Fibroblast of lung (primary cell): ENCODE measurements around the gene APBB3. TPM values are rescaled to one million over a fixed set of nuclear protein-coding genes. Genes with fewer than 3 reads are reported as not detected.

Experiments
- DNase-seq, 2 donors: peaks; one replicate each; pipeline versions ENCODE4 v3.0.0 to v3.0.0-alpha.2; 2010; ENCODE audit warnings: low read depth in 2 of 2
- H2AFZ ChIP-seq: 2 replicates; pipeline ENCODE4 v1.5.1; 2012; ENCODE audit warnings: low read length, control low read depth, inconsistent platforms
- H3K27ac ChIP-seq: 2 replicates; pipeline ENCODE4 v1.5.1; 2011; ENCODE audit warnings: low read length, control low read depth; ENCODE audit not compliant: insufficient read depth
- H3K27me3 ChIP-seq: 2 replicates; pipeline ENCODE4 v1.5.1; 2011; ENCODE audit warnings: mild to moderate bottlenecking, low read length; ENCODE audit not compliant: control insufficient read depth, insufficient read depth
- H3K36me3 ChIP-seq: 2 replicates; pipeline ENCODE4 v1.5.1; 2011; ENCODE audit warnings: low read length; ENCODE audit not compliant: control insufficient read depth, insufficient read depth
- H3K4me1 ChIP-seq: 2 replicates; pipeline ENCODE4 v1.5.1; 2011; ENCODE audit warnings: low read length; ENCODE audit not compliant: control insufficient read depth, insufficient read depth; ENCODE audit errors: extremely low read depth
- H3K4me2 ChIP-seq: 2 replicates; pipeline ENCODE4 v1.5.1; 2011; ENCODE audit warnings: low read length, control low read depth; ENCODE audit not compliant: insufficient read depth; ENCODE audit errors: extremely low read depth
- H3K4me3 ChIP-seq, 4 experiments: fragments of 200-600 bp in 1 of 4; sonication (generic) in 1 of 4; replicated peaks in 1 of 4; 2 replicates each; pipeline ENCODE4 v1.5.1; 2011 to 2016; ENCODE audit warnings: low read length in 4 of 4, low read depth in 3 of 4, mild to moderate bottlenecking in 3 of 4, control low read depth in 2 of 4, inconsistent platforms in 1 of 4, mixed read lengths in 1 of 4; ENCODE audit not compliant: insufficient read depth in 1 of 4; ENCODE audit errors: control extremely low read depth in 1 of 4
- H3K79me2 ChIP-seq: 2 replicates; pipeline ENCODE4 v1.5.1; 2012; ENCODE audit warnings: mild to moderate bottlenecking, low read length, inconsistent platforms; ENCODE audit not compliant: control insufficient read depth, insufficient read depth
- H3K9ac ChIP-seq: 2 replicates; pipeline ENCODE4 v1.5.1; 2011; ENCODE audit warnings: mild to moderate bottlenecking, low read length, control low read depth; ENCODE audit not compliant: insufficient read depth
- H3K9me3 ChIP-seq: 2 replicates; pipeline ENCODE4 v1.5.1; 2012; ENCODE audit warnings: low read depth, low read length; ENCODE audit not compliant: control insufficient read depth, insufficient read depth
- H4K20me1 ChIP-seq: 2 replicates; pipeline ENCODE4 v1.5.1; 2011; ENCODE audit warnings: low read length; ENCODE audit not compliant: control insufficient read depth, insufficient read depth; ENCODE audit errors: extremely low read depth
- CTCF ChIP-seq, 2 donors: IDR thresholded peaks in 1 of 2; conservative IDR thresholded peaks in 1 of 2; 1 replicate in 1 of 2; 2 replicates in 1 of 2; pipeline ENCODE4 v1.5.1; 2011 to 2012; ENCODE audit warnings: low read length in 2 of 2, control low read depth in 1 of 2, inconsistent platforms in 1 of 2, low read depth in 1 of 2, mild to moderate bottlenecking in 1 of 2
- EZH2 ChIP-seq: IDR thresholded peaks from 2 replicates; pipeline ENCODE4 v1.5.1; 2012; ENCODE audit warnings: low read length, control low read depth, mild to moderate bottlenecking; ENCODE audit errors: missing control alignments
- polyA plus RNA-seq, 2 donors: library from polyadenylated mRNA; depleted of rRNA in 1 of 2; stranded (reverse) in 1 of 2; unstranded in 1 of 2; fragments of >200 nt; gene quantifications; 2 replicates each; pipeline ENCODE4 v1.2.1, GENCODE V29; 2011 to 2012; ENCODE audit warnings: missing spikeins in 1 of 2
- total RNA-seq: library from RNA; depleted of rRNA; stranded (reverse); fragments of >200 nt; gene quantifications from 2 replicates; pipeline ENCODE4 v1.2.1, GENCODE V29; 2014

Gene APBB3
- total and polyA plus RNA-seq, 2 donors (not counting 1 experiment from before 2014, with no cell fraction given) = 11.7 to 19.8 TPM

GRCh38 chr5:140608722-140609121 lies 44.3 kb upstream of the APBB3 start:
- Histone ChIP-seq H3K9ac (no peak overlapping the region), H3K36me3 (no peaks in the 10 kb centered on the region), H3K9me3 (no peaks in the 10 kb centered on the region), H3K27ac (no peak overlapping the region), H2AFZ (no peak overlapping the region), H3K4me3 (no peak overlapping the region), H3K4me2 (no peak overlapping the region), H3K27me3 (no peaks in the 10 kb centered on the region), H3K79me2 (no peaks in the 10 kb centered on the region), H3K4me1 (no peaks in the 10 kb centered on the region), H4K20me1 (no peaks in the 10 kb centered on the region)
- no peak for DNase-seq
- TF ChIP-seq EZH2 = no peak
- no peak for TF ChIP-seq CTCF (conservative IDR thresholded peaks at IDR 0.05 in 1 of 2, IDR thresholded peaks at IDR 0.05 in 1 of 2; ENCODE audit: low read depth in 1 of 2, low read length in 2 of 2)

DNA sequence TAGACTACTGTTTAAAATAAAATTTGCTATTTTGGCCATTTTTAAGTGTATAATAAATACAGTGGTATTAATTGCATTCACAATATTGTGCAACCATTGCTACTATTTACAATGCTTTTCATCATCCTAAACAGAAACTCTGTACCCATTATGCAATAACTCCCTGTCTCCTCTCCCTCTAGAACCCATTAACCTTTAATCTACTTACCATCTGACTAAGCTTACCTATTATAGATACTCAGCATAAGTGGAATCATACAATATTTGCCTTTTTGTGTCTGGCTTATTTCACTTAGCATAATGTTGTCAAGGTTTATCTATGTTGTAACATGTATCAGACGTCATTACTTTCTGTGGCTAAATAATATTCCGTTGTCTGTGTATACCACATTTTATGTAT lies 42.6 kb upstream of the APBB3 start:
- Histone ChIP-seq H3K27me3 (no peaks in the 10 kb centered on the region), H4K20me1 (no peaks in the 10 kb centered on the region), H3K4me2 (no peak overlapping the region), H3K79me2 (no peaks in the 10 kb centered on the region), H3K36me3 (no peaks in the 10 kb centered on the region), H3K9me3 (no peaks in the 10 kb centered on the region), H3K27ac (no peak overlapping the region), H3K4me1 (no peaks in the 10 kb centered on the region), H3K4me3 (no peak overlapping the region), H2AFZ (no peak overlapping the region), H3K9ac (no peak overlapping the region)
- TF ChIP-seq EZH2 (no peak), CTCF (conservative IDR thresholded peaks at IDR 0.05 in 1 of 2, IDR thresholded peaks at IDR 0.05 in 1 of 2; ENCODE audit: low read depth in 1 of 2, low read length in 2 of 2) (no peak)
- DNase-seq = peak in 1 of 2 donors; percentile 61

DNA sequence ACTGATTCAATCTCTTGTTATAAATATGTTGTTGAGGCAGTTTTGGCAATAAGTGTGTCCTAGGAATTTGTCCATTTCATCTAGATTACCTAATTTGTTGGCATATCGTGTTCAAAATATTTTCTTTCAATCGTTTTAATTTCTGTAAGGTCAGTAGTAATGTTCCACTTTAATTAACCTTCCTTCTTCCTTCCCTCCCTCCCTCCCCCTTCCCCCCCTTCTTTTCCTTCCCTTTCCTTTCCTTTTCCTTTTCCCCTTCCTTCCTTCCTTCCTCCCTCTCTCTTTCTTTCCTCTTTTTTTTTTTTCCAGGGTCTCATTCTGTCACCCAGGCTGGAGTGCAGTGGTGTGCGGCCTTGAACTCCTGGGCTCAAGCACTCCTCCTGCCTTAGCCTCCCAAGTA lies 41.5 kb upstream of the APBB3 start:
- H3K4me1 ChIP-seq = no peaks in the 10 kb centered on the region
- no peaks in the 10 kb centered on the region for H4K20me1 ChIP-seq
- TF ChIP-seq EZH2 (no peak), CTCF (conservative IDR thresholded peaks at IDR 0.05 in 1 of 2, IDR thresholded peaks at IDR 0.05 in 1 of 2; ENCODE audit: low read depth in 1 of 2, low read length in 2 of 2) (no peak)
- no peak overlapping the region for H3K4me3 ChIP-seq
- no peak overlapping the region for H3K9ac ChIP-seq
- H3K36me3 ChIP-seq = no peaks in the 10 kb centered on the region
- no peak overlapping the region for H2AFZ ChIP-seq
- peak in 1 of 2 donors; percentile 9 for DNase-seq
- no peak overlapping the region for H3K4me2 ChIP-seq
- no peaks in the 10 kb centered on the region for H3K9me3 ChIP-seq
- no peaks in the 10 kb centered on the region for H3K79me2 ChIP-seq
- no peaks in the 10 kb centered on the region for H3K27me3 ChIP-seq
- H3K27ac ChIP-seq = no peak overlapping the region
